ENCODE results near the gene SEMA3E.
A peak's percentile ranks its signal among the peaks of the same experiment; 100 is the strongest.

The SEMA3E gene

DNA sequence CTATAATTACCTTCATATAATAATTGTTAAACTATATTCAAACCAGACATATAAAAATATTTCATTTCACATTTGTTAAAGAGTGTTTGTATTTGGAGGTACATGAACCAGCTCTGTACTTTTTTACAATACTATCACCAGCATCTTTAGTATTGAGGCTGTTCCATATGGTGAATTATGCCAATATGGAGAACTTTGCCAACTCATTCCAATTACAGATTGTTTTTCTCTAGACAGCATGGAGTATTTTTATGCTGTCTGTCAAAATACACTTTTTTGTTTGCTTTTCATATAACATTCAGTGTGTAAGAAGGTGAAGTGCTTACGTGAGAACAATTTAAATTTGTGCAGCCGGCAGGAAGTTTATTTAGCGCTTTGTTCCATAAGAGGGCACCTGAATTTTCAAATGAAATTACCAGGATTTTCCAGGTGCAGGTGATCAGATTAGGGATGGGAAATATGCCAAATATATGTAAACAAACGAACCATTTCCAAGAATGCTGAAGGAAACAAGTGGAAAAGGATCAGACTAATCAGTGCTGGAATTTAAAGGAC lies 54.9 kb downstream of the SEMA3E start:
- no peak overlapping the region for H3K4me3 ChIP-seq (replicated peaks in 1 of 2; ENCODE audit: low read depth in 2 of 2, low read length in 2 of 2)
- TF ChIP-seq CTCF (IDR thresholded peaks at IDR 0.05; ENCODE audit: low read depth, low read length): no peak
- no peak for DNase-seq (ENCODE audit: low read depth in 2 of 2)

DNA sequence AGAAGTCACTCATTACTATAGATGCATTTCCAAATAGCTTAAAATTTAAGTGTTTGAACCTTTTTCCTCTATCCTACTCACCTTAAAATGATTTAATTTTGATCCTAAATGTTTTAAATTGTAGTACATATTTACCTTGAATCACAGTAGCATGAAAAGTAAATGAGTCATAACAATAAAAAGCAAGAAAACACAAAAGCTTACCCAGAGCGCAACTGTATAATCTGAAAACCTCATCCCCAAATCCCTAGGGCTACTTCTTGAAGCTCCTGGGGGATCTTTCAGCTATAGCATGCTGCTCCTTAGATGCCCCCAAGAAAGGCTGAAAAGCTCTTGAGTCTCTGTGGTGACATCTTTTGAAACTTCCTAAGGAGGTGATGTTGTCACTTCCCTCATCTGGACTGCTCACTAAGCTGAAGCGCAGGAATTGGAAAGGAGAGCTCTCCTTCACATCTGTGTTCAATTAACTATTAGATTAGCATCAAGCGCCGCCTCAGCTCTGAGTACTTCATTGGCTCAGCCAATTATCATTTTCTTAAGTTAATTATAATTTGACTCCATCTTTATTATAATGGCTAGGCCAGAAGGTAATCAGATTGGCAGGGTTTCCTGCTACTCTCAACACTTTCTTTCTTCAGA lies 60.2 kb downstream of the SEMA3E start:
- DNase-seq (ENCODE audit: low read depth in 2 of 2): no peak
- no peak for TF ChIP-seq CTCF (IDR thresholded peaks at IDR 0.05; ENCODE audit: low read depth, low read length)
- no peak overlapping the region for H3K4me3 ChIP-seq (replicated peaks in 1 of 2; ENCODE audit: low read depth in 2 of 2, low read length in 2 of 2)

- no peak overlapping the region for H3K4me3 ChIP-seq (replicated peaks in 1 of 2; ENCODE audit: low read depth in 2 of 2, low read length in 2 of 2)
- TF ChIP-seq CTCF (IDR thresholded peaks at IDR 0.05; ENCODE audit: low read depth, low read length): no peak
- no peak for DNase-seq (ENCODE audit: low read depth in 2 of 2)
These were observed 62.7 kb downstream of the SEMA3E start for GRCh38 chr7:83586281-83586680.

GRCh38 chr7:83581667-83582435 lies 67.1 kb downstream of the SEMA3E start:
- H3K4me3 ChIP-seq (replicated peaks in 1 of 2; ENCODE audit: low read depth in 2 of 2, low read length in 2 of 2): no peak overlapping the region
- TF ChIP-seq CTCF (IDR thresholded peaks at IDR 0.05; ENCODE audit: low read depth, low read length): no peak
- DNase-seq (ENCODE audit: low read depth in 2 of 2): no peak

DNA sequence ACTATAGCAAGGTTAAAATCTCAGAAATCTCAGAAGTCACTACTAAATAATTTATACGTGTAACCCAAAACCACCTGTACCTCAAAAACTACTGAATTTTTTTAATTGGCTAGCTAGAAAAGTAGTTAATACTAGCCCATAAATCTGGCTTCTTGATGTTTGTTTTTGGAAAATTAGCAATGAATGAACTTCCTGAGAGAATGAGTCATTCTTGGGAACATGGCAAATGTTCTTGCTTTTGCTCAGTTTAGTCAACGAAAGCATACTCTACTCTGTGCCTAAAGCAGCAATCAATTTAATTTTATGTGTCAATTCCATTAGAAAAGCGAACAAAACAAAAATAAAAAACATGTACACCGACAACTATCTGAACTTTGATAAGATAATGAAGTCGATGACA lies 69.2 kb downstream of the SEMA3E start:
- H3K4me3 ChIP-seq (replicated peaks in 1 of 2; ENCODE audit: low read depth in 2 of 2, low read length in 2 of 2): no peak overlapping the region
- peak; percentile 16 to 35 for DNase-seq (ENCODE audit: low read depth in 2 of 2)
- TF ChIP-seq CTCF (IDR thresholded peaks at IDR 0.05; ENCODE audit: low read depth, low read length): no peak

GRCh38 chr7:83575436-83575835 lies 73.5 kb downstream of the SEMA3E start:
- no peak for TF ChIP-seq CTCF (IDR thresholded peaks at IDR 0.05; ENCODE audit: low read depth, low read length)
- no peak for DNase-seq (ENCODE audit: low read depth in 2 of 2)
- H3K4me3 ChIP-seq (replicated peaks in 1 of 2; ENCODE audit: low read depth in 2 of 2, low read length in 2 of 2): no peak overlapping the region
